Stimulated activated CD4-positive, alpha-beta T cell treated with anti-CD3 and anti-CD28 coated beads, Interleukin-15, amount 100 ng/mL, for 48 hours (primary cell): ENCODE results near the gene CCDC102A.

ENCODE experiments used
- DNase-seq, 2 donors: peaks; one replicate each; pipeline ENCODE4 v3.0.0-alpha.2; 2020; ENCODE audit warnings: low read depth in 2 of 2

Gene CCDC102A

GRCh38 chr16:57537194-57537505 is 779 bp upstream of the CCDC102A start:
- DNase-seq = no peak

- DNase-seq = peak; percentile 84 to 93
These were observed 578 bp downstream of the CCDC102A start for GRCh38 chr16:57535680-57536305.

- no peak for DNase-seq
These were observed 1.3 kb downstream of the CCDC102A start for GRCh38 chr16:57534881-57535658.

- no peak for DNase-seq
These were observed 2.0 kb downstream of the CCDC102A start for GRCh38 chr16:57534337-57534880.

- DNase-seq = no peak
These were observed 2.7 kb downstream of the CCDC102A start for GRCh38 chr16:57533431-57534336.

GRCh38 chr16:57532266-57532625 is 4.1 kb downstream of the CCDC102A start:
- no peak for DNase-seq

GRCh38 chr16:57531635-57532265 is 4.6 kb downstream of the CCDC102A start:
- DNase-seq = no peak

GRCh38 chr16:57531253-57531575 is 5.2 kb downstream of the CCDC102A start:
- DNase-seq = no peak

GRCh38 chr16:57530522-57531252 is 5.7 kb downstream of the CCDC102A start:
- DNase-seq = no peak

- peak; percentile 47 to 62 for DNase-seq
These were observed 6.3 kb downstream of the CCDC102A start for GRCh38 chr16:57530104-57530521.

GRCh38 chr16:57529391-57530103 is 6.8 kb downstream of the CCDC102A start:
- no peak for DNase-seq

GRCh38 chr16:57528499-57529390 is 7.6 kb downstream of the CCDC102A start:
- DNase-seq = no peak

- DNase-seq = no peak
These were observed 8.6 kb downstream of the CCDC102A start for GRCh38 chr16:57527610-57528360.

GRCh38 chr16:57527027-57527426 is 9.3 kb downstream of the CCDC102A start:
- DNase-seq = no peak

GRCh38 chr16:57526498-57526897 is 9.9 kb downstream of the CCDC102A start:
- DNase-seq = no peak

- no peak for DNase-seq
These were observed 10.6 kb downstream of the CCDC102A start for GRCh38 chr16:57525761-57526160.

- no peak for DNase-seq
These were observed 13.4 kb downstream of the CCDC102A start for GRCh38 chr16:57522960-57523359.

- peak; percentile 55 to 80 for DNase-seq
These were observed 16.5 kb downstream of the CCDC102A start for GRCh38 chr16:57519796-57520360.
